Measurements from ENCODE around the gene UBASH3A.
A peak's percentile ranks its signal among the peaks of the same experiment; 100 is the strongest.

The UBASH3A gene

GRCh38 chr21:42412636-42412933 lies 8.9 kb downstream of the UBASH3A start:
- Histone ChIP-seq H3K4me3 (ENCODE audit: low read depth, low read length) (no peak overlapping the region), H3K27ac (ENCODE audit: low read depth, low read length) (no peak overlapping the region), H3K9me3 (ENCODE audit: control insufficient read depth, insufficient read depth, low read length) (no peaks in the 10 kb centered on the region), H3K4me1 (ENCODE audit: control insufficient read depth, insufficient read depth, low read length) (peaks cover 7% of the 10 kb centered on the region; the same call in 1 of the 2 replicates), H3K9ac (ENCODE audit: low read depth, low read length) (no peak overlapping the region), H3K36me3 (ENCODE audit: control insufficient read depth, insufficient read depth, low read length) (no peaks in the 10 kb centered on the region), H3K27me3 (ENCODE audit: control insufficient read depth, insufficient read depth, low read length) (no peaks in the 10 kb centered on the region)

- H3K4me3 ChIP-seq (ENCODE audit: low read depth, low read length) = no peak overlapping the region
These were observed 9.4 kb downstream of the UBASH3A start for GRCh38 chr21:42413093-42413492.

GRCh38 chr21:42413500-42413899 lies 9.8 kb downstream of the UBASH3A start:
- no peak overlapping the region for H3K4me3 ChIP-seq (ENCODE audit: low read depth, low read length)
- H3K36me3 ChIP-seq (ENCODE audit: control insufficient read depth, insufficient read depth, low read length) = no peaks in the 10 kb centered on the region
- H3K4me1 ChIP-seq (ENCODE audit: control insufficient read depth, insufficient read depth, low read length) = peaks cover 7% of the 10 kb centered on the region; the same call in 1 of the 2 replicates
- H3K27me3 ChIP-seq (ENCODE audit: control insufficient read depth, insufficient read depth, low read length) = no peaks in the 10 kb centered on the region
- H3K9me3 ChIP-seq (ENCODE audit: control insufficient read depth, insufficient read depth, low read length) = no peaks in the 10 kb centered on the region
- H3K27ac ChIP-seq (ENCODE audit: low read depth, low read length) = no peak overlapping the region
- no peak overlapping the region for H3K9ac ChIP-seq (ENCODE audit: low read depth, low read length)

More at GRCh38 chr21:42413093-42413492, 9.4 kb downstream of the UBASH3A start:
- Histone ChIP-seq H3K27me3 (ENCODE audit: control insufficient read depth, insufficient read depth, low read length) (no peaks in the 10 kb centered on the region), H3K4me1 (ENCODE audit: control insufficient read depth, insufficient read depth, low read length) (peaks cover 7% of the 10 kb centered on the region; the same call in 1 of the 2 replicates), H3K27ac (ENCODE audit: low read depth, low read length) (no peak overlapping the region), H3K9ac (ENCODE audit: low read depth, low read length) (no peak overlapping the region), H3K9me3 (ENCODE audit: control insufficient read depth, insufficient read depth, low read length) (no peaks in the 10 kb centered on the region), H3K36me3 (ENCODE audit: control insufficient read depth, insufficient read depth, low read length) (no peaks in the 10 kb centered on the region)

- Histone ChIP-seq H3K27me3 (ENCODE audit: control insufficient read depth, insufficient read depth, low read length) (no peaks in the 10 kb centered on the region), H3K9ac (ENCODE audit: low read depth, low read length) (no peak overlapping the region), H3K4me1 (ENCODE audit: control insufficient read depth, insufficient read depth, low read length) (peaks cover 7% of the 10 kb centered on the region; the same call in 1 of the 2 replicates), H3K27ac (ENCODE audit: low read depth, low read length) (no peak overlapping the region), H3K4me3 (ENCODE audit: low read depth, low read length) (no peak overlapping the region), H3K36me3 (ENCODE audit: control insufficient read depth, insufficient read depth, low read length) (no peaks in the 10 kb centered on the region), H3K9me3 (ENCODE audit: control insufficient read depth, insufficient read depth, low read length) (no peaks in the 10 kb centered on the region)
These were observed 10.4 kb downstream of the UBASH3A start for GRCh38 chr21:42414066-42414465.

GRCh38 chr21:42414553-42414927 lies 10.8 kb downstream of the UBASH3A start:
- H3K4me1 ChIP-seq (ENCODE audit: control insufficient read depth, insufficient read depth, low read length) = peaks cover 7% of the 10 kb centered on the region; the same call in 1 of the 2 replicates
- no peaks in the 10 kb centered on the region for H3K27me3 ChIP-seq (ENCODE audit: control insufficient read depth, insufficient read depth, low read length)
- H3K4me3 ChIP-seq (ENCODE audit: low read depth, low read length) = no peak overlapping the region
- no peak overlapping the region for H3K27ac ChIP-seq (ENCODE audit: low read depth, low read length)
- no peaks in the 10 kb centered on the region for H3K9me3 ChIP-seq (ENCODE audit: control insufficient read depth, insufficient read depth, low read length)
- H3K36me3 ChIP-seq (ENCODE audit: control insufficient read depth, insufficient read depth, low read length) = no peaks in the 10 kb centered on the region
- H3K9ac ChIP-seq (ENCODE audit: low read depth, low read length) = no peak overlapping the region

GRCh38 chr21:42414928-42415769 lies 11.4 kb downstream of the UBASH3A start:
- Histone ChIP-seq H3K27me3 (ENCODE audit: control insufficient read depth, insufficient read depth, low read length) (no peaks in the 10 kb centered on the region), H3K27ac (ENCODE audit: low read depth, low read length) (peak overlapping the region; percentile 55), H3K9me3 (ENCODE audit: control insufficient read depth, insufficient read depth, low read length) (no peaks in the 10 kb centered on the region), H3K4me1 (ENCODE audit: control insufficient read depth, insufficient read depth, low read length) (peaks cover 3% of the 10 kb centered on the region; the same call in 1 of the 2 replicates), H3K9ac (ENCODE audit: low read depth, low read length) (no peak overlapping the region), H3K36me3 (ENCODE audit: control insufficient read depth, insufficient read depth, low read length) (no peaks in the 10 kb centered on the region), H3K4me3 (ENCODE audit: low read depth, low read length) (no peak overlapping the region)

GRCh38 chr21:42417533-42417932 lies 13.8 kb downstream of the UBASH3A start:
- H3K36me3 ChIP-seq (ENCODE audit: control insufficient read depth, insufficient read depth, low read length) = no peaks in the 10 kb centered on the region
- no peak overlapping the region for H3K4me3 ChIP-seq (ENCODE audit: low read depth, low read length)
- H3K9me3 ChIP-seq (ENCODE audit: control insufficient read depth, insufficient read depth, low read length) = no peaks in the 10 kb centered on the region
- no peaks in the 10 kb centered on the region for H3K27me3 ChIP-seq (ENCODE audit: control insufficient read depth, insufficient read depth, low read length)
- H3K4me1 ChIP-seq (ENCODE audit: control insufficient read depth, insufficient read depth, low read length) = peaks cover 3% of the 10 kb centered on the region; the same call in 1 of the 2 replicates
- H3K9ac ChIP-seq (ENCODE audit: low read depth, low read length) = no peak overlapping the region
- H3K27ac ChIP-seq (ENCODE audit: low read depth, low read length) = no peak overlapping the region

- H3K27me3 ChIP-seq (ENCODE audit: control insufficient read depth, insufficient read depth, low read length) = no peaks in the 10 kb centered on the region
- no peak overlapping the region for H3K27ac ChIP-seq (ENCODE audit: low read depth, low read length)
- H3K9me3 ChIP-seq (ENCODE audit: control insufficient read depth, insufficient read depth, low read length) = no peaks in the 10 kb centered on the region
- H3K4me1 ChIP-seq (ENCODE audit: control insufficient read depth, insufficient read depth, low read length) = peaks cover 3% of the 10 kb centered on the region; the same call in 1 of the 2 replicates
- no peaks in the 10 kb centered on the region for H3K36me3 ChIP-seq (ENCODE audit: control insufficient read depth, insufficient read depth, low read length)
- H3K9ac ChIP-seq (ENCODE audit: low read depth, low read length) = no peak overlapping the region
- no peak overlapping the region for H3K4me3 ChIP-seq (ENCODE audit: low read depth, low read length)
These were observed 15.2 kb downstream of the UBASH3A start for GRCh38 chr21:42418886-42419285.

- H3K4me1 ChIP-seq (ENCODE audit: control insufficient read depth, insufficient read depth, low read length) = peaks cover 3% of the 10 kb centered on the region; the same call in 1 of the 2 replicates
- no peak overlapping the region for H3K27ac ChIP-seq (ENCODE audit: low read depth, low read length)
- no peaks in the 10 kb centered on the region for H3K9me3 ChIP-seq (ENCODE audit: control insufficient read depth, insufficient read depth, low read length)
- no peaks in the 10 kb centered on the region for H3K27me3 ChIP-seq (ENCODE audit: control insufficient read depth, insufficient read depth, low read length)
- H3K36me3 ChIP-seq (ENCODE audit: control insufficient read depth, insufficient read depth, low read length) = no peaks in the 10 kb centered on the region
- no peak overlapping the region for H3K9ac ChIP-seq (ENCODE audit: low read depth, low read length)
- no peak overlapping the region for H3K4me3 ChIP-seq (ENCODE audit: low read depth, low read length)
These were observed 16.1 kb downstream of the UBASH3A start for GRCh38 chr21:42419845-42420244.

GRCh38 chr21:42421018-42421793 lies 17.5 kb downstream of the UBASH3A start:
- H3K27me3 ChIP-seq (ENCODE audit: control insufficient read depth, insufficient read depth, low read length) = no peaks in the 10 kb centered on the region
- no peaks in the 10 kb centered on the region for H3K4me1 ChIP-seq (ENCODE audit: control insufficient read depth, insufficient read depth, low read length)
- no peak overlapping the region for H3K4me3 ChIP-seq (ENCODE audit: low read depth, low read length)
- H3K36me3 ChIP-seq (ENCODE audit: control insufficient read depth, insufficient read depth, low read length) = no peaks in the 10 kb centered on the region
- H3K27ac ChIP-seq (ENCODE audit: low read depth, low read length) = no peak overlapping the region
- H3K9ac ChIP-seq (ENCODE audit: low read depth, low read length) = no peak overlapping the region
- H3K9me3 ChIP-seq (ENCODE audit: control insufficient read depth, insufficient read depth, low read length) = no peaks in the 10 kb centered on the region

GRCh38 chr21:42423197-42423675 lies 19.5 kb downstream of the UBASH3A start:
- Histone ChIP-seq H3K27me3 (ENCODE audit: control insufficient read depth, insufficient read depth, low read length) (no peaks in the 10 kb centered on the region), H3K36me3 (ENCODE audit: control insufficient read depth, insufficient read depth, low read length) (no peaks in the 10 kb centered on the region), H3K9ac (ENCODE audit: low read depth, low read length) (no peak overlapping the region), H3K4me3 (ENCODE audit: low read depth, low read length) (no peak overlapping the region), H3K9me3 (ENCODE audit: control insufficient read depth, insufficient read depth, low read length) (no peaks in the 10 kb centered on the region), H3K27ac (ENCODE audit: low read depth, low read length) (no peak overlapping the region), H3K4me1 (ENCODE audit: control insufficient read depth, insufficient read depth, low read length) (no peaks in the 10 kb centered on the region)

Measured in HUES48 (cell line).